T-helper 17 cell (primary cell): ENCODE data around the gene BEAN1. TPM values are rescaled to one million over a fixed set of nuclear protein-coding genes. Genes with fewer than 3 reads are reported as not detected.
"Not testable (repeated sequence)": the region's sequence is repeated elsewhere in the genome, so short reads cannot be mapped to it uniquely, and the experiment has no call there.

Experiments
- ATAC-seq: fragments of 150-1000 bp; cut with Tn5 transposase; 2 replicates; pipeline ENCODE4 v1.10.0; 2021; ENCODE audit warnings: mild to moderate bottlenecking, moderate library complexity
- DNase-seq, 3 donors: peaks; one replicate each; pipeline versions ENCODE4 v3.0.0 to v3.0.0-alpha.2; 2020 to 2021
- H3K9me3 ChIP-seq: one replicate; pipeline ENCODE4 v1.7.0; 2013; ENCODE audit warnings: low read length, mild to moderate bottlenecking; ENCODE audit not compliant: control insufficient read depth, poor library complexity, severe bottlenecking
- H3K27ac Mint-ChIP-seq: one replicate; pipeline ENCODE4 v1.8.0; 2022; ENCODE audit warnings: mild to moderate bottlenecking, moderate library complexity, mixed read lengths
- H3K27me3 Mint-ChIP-seq: one replicate; pipeline ENCODE4 v1.8.0; 2022; ENCODE audit warnings: mixed read lengths
- H3K36me3 Mint-ChIP-seq: one replicate; pipeline ENCODE4 v1.8.0; 2022; ENCODE audit warnings: low read depth, mixed read lengths
- H3K4me1 Mint-ChIP-seq: one replicate; pipeline ENCODE4 v1.8.0; 2022; ENCODE audit warnings: mild to moderate bottlenecking, mixed read lengths
- H3K4me3 Mint-ChIP-seq: one replicate; pipeline ENCODE4 v1.8.0; 2022; ENCODE audit warnings: mild to moderate bottlenecking, moderate library complexity, mixed read lengths
- total RNA-seq, 4 donors: library from RNA in 2 of 4; stranded (reverse) in 2 of 4; gene quantifications; one replicate each; pipeline ENCODE4 v1.2.3 and lab custom pipeline; 2022 to 2026

The BEAN1 gene
- total RNA-seq, 2 donors from 2014 or later, result not detected

GRCh38 chr16:66513111-66513723 is 86.1 kb downstream of the BEAN1 start:
- peaks cover 35% of the 10 kb centered on the region for H3K4me1 Mint-ChIP-seq
- H3K9me3 ChIP-seq, result no peaks in the 10 kb centered on the region
- H3K27ac Mint-ChIP-seq, result peak overlapping the region; percentile 51
- H3K4me3 Mint-ChIP-seq, result no peak overlapping the region
- no peak for ATAC-seq
- H3K27me3 Mint-ChIP-seq, result no peaks in the 10 kb centered on the region
- DNase-seq, result no peak
- H3K36me3 Mint-ChIP-seq, result no peaks in the 10 kb centered on the region

GRCh38 chr16:66514391-66514790 is 87.3 kb downstream of the BEAN1 start:
- not testable (repeated sequence) for H3K9me3 ChIP-seq, DNase-seq, H3K27me3 Mint-ChIP-seq, H3K36me3 Mint-ChIP-seq, ATAC-seq, H3K4me3 Mint-ChIP-seq
- peaks cover 37% of the 10 kb centered on the region for H3K4me1 Mint-ChIP-seq
- H3K27ac Mint-ChIP-seq, result peak overlapping the region; percentile 98

GRCh38 chr16:66514980-66515595 is 88.0 kb downstream of the BEAN1 start:
- ATAC-seq, H3K9me3 ChIP-seq, H3K27me3 Mint-ChIP-seq, H3K36me3 Mint-ChIP-seq, DNase-seq: not testable (repeated sequence)
- Mint-ChIP-seq H3K4me3 (peak overlapping the region; percentile 63), H3K27ac (peak overlapping the region; percentile 98), H3K4me1 (peaks cover 42% of the 10 kb centered on the region)

GRCh38 chr16:66515596-66516508 is 88.8 kb downstream of the BEAN1 start:
- H3K36me3 Mint-ChIP-seq, result no peaks in the 10 kb centered on the region

GRCh38 chr16:66516509-66516807 is 89.4 kb downstream of the BEAN1 start:
- DNase-seq (no peak), ATAC-seq (no peak)
- H3K9me3 ChIP-seq, result no peaks in the 10 kb centered on the region
- Mint-ChIP-seq H3K27ac (peak overlapping the region; percentile 98), H3K4me3 (peak overlapping the region; percentile 80), H3K4me1 (peaks cover 55% of the 10 kb centered on the region), H3K36me3 (no peaks in the 10 kb centered on the region), H3K27me3 (no peaks in the 10 kb centered on the region)

More at GRCh38 chr16:66515596-66516508, 88.8 kb downstream of the BEAN1 start:
- peak overlapping the region; percentile 80 for H3K4me3 Mint-ChIP-seq
- ATAC-seq (no peak), DNase-seq (no peak)
- H3K27ac Mint-ChIP-seq, result peak overlapping the region; percentile 98
- H3K4me1 Mint-ChIP-seq, result peaks cover 49% of the 10 kb centered on the region
- no peaks in the 10 kb centered on the region for H3K27me3 Mint-ChIP-seq
- no peaks in the 10 kb centered on the region for H3K9me3 ChIP-seq

GRCh38 chr16:66516808-66517585 is 89.9 kb downstream of the BEAN1 start:
- H3K27ac Mint-ChIP-seq, result peak overlapping the region; percentile 98
- H3K4me3 Mint-ChIP-seq, result peak overlapping the region; percentile 80
- no peaks in the 10 kb centered on the region for H3K27me3 Mint-ChIP-seq
- no peaks in the 10 kb centered on the region for H3K9me3 ChIP-seq
- H3K36me3 Mint-ChIP-seq, result no peaks in the 10 kb centered on the region
- ATAC-seq (peak; percentile 88), DNase-seq (peak; percentile 37 to 70 (median 55))
- peaks cover 58% of the 10 kb centered on the region for H3K4me1 Mint-ChIP-seq

- DNase-seq (no peak), ATAC-seq (no peak)
- Mint-ChIP-seq H3K4me1 (peaks cover 65% of the 10 kb centered on the region), H3K4me3 (peak overlapping the region; percentile 80), H3K36me3 (no peaks in the 10 kb centered on the region), H3K27me3 (no peaks in the 10 kb centered on the region), H3K27ac (peak overlapping the region; percentile 98)
- H3K9me3 ChIP-seq, result no peaks in the 10 kb centered on the region
Observed at GRCh38 chr16:66517586-66518263, 90.6 kb downstream of the BEAN1 start.

GRCh38 chr16:66519482-66520373 is 92.6 kb downstream of the BEAN1 start:
- ATAC-seq, result no peak
- no peaks in the 10 kb centered on the region for H3K36me3 Mint-ChIP-seq
- peaks cover 76% of the 10 kb centered on the region for H3K4me1 Mint-ChIP-seq
- no peaks in the 10 kb centered on the region for H3K27me3 Mint-ChIP-seq
- no peaks in the 10 kb centered on the region for H3K9me3 ChIP-seq
- DNase-seq, result no peak
- no peak overlapping the region for H3K4me3 Mint-ChIP-seq
- peak overlapping the region; percentile 96 for H3K27ac Mint-ChIP-seq

- H3K9me3 ChIP-seq, result no peaks in the 10 kb centered on the region
- Mint-ChIP-seq H3K27me3 (no peaks in the 10 kb centered on the region), H3K27ac (peak overlapping the region; percentile 96), H3K4me1 (peaks cover 74% of the 10 kb centered on the region), H3K36me3 (no peaks in the 10 kb centered on the region), H3K4me3 (peak overlapping the region; percentile 88)
- ATAC-seq, result no peak
- no peak for DNase-seq
Observed at GRCh38 chr16:66520406-66521170, 93.5 kb downstream of the BEAN1 start.

- H3K4me3 Mint-ChIP-seq, result peak overlapping the region; percentile 88
- H3K9me3 ChIP-seq, result no peaks in the 10 kb centered on the region
- no peak for DNase-seq
- H3K36me3 Mint-ChIP-seq, result no peaks in the 10 kb centered on the region
- peak overlapping the region; percentile 96 for H3K27ac Mint-ChIP-seq
- peaks cover 74% of the 10 kb centered on the region for H3K4me1 Mint-ChIP-seq
- ATAC-seq, result no peak
- H3K27me3 Mint-ChIP-seq, result no peaks in the 10 kb centered on the region
Observed at GRCh38 chr16:66521252-66521713, 94.2 kb downstream of the BEAN1 start.
